ENCODE results near the gene CERT1. TPM values are rescaled to one million over a fixed set of nuclear protein-coding genes. Genes with fewer than 3 reads are reported as not detected.
"Not testable (repeated sequence)": the region's sequence is repeated elsewhere in the genome, so short reads cannot be mapped to it uniquely, and the experiment has no call there.

The CERT1 gene
- total and polyA plus RNA-seq, 9 of the 15 experiments (the other 6 are each of a cell fraction or from before 2014, with no cell fraction given) = 3.4 to 24.7 (median 9.8) TPM

DNA sequence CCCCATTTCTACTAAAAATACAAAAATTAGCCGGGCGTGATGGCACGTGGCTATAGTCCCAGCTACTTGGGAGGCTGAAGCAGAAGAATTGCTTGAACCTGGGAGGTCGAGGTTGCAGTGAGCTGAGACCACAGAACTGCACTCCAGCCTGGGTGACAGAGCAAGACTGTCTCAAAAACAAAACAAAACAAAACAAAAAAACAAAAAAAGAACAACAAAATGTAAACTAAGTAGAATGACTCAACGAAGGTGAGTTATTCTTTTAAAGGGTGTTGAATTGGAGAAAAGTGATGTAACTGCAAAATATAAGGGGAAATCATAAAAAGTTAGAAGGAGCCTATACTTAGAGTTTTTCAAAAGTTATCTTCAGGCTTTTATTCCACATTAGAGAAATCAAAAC lies 6.3 kb downstream of the CERT1 start:
- Histone ChIP-seq H3K79me2 (ENCODE audit: control insufficient read depth, insufficient read depth, low read length) (peaks cover 51% of the 10 kb centered on the region), H3K36me3 (ENCODE audit: control insufficient read depth, insufficient read depth, low read length) (peaks cover 12% of the 10 kb centered on the region)
- in situ Hi-C loops (cut with MboI); CTCF ChIA-PET (ENCODE audit: low intra/inter-chr PET ratio); H2AFZ ChIP-seq (ENCODE audit: low read depth, low read length); FAIRE-seq; H3K9ac ChIP-seq (ENCODE audit: insufficient read depth in 1 of 2, low read depth in 2 of 2, low read length in 2 of 2); ATAC-seq; POLR2A ChIA-PET; H3K27ac ChIP-seq (ENCODE audit: extremely low read depth, low read depth, low read length); DNase-seq (ENCODE audit: extremely low read depth in 1 of 4, low spot score in 3 of 4); H3K4me3 ChIP-seq; H4K20me1 ChIP-seq (replicated peaks; ENCODE audit: control insufficient read depth, insufficient read depth, low read length); BruUV-seq (replicated peaks); intact Hi-C loops (cut with micrococcal nuclease); H3K4me1 ChIP-seq (replicated peaks in 1 of 2; ENCODE audit: control insufficient read depth in 2 of 2, insufficient read depth in 2 of 2, low read length in 2 of 2); H3K9me1 ChIP-seq (ENCODE audit: control insufficient read depth, insufficient read depth, low read length); H3K4me2 ChIP-seq (ENCODE audit: insufficient read depth, low read length); H3K9me3 ChIP-seq (replicated peaks; ENCODE audit: control insufficient read depth, insufficient read depth, low read depth, low read length); H3K27me3 ChIP-seq (ENCODE audit: control insufficient read depth in 2 of 2, insufficient read depth in 2 of 2, low read length in 2 of 2): not testable (repeated sequence)
- WGBS (ENCODE audit: insufficient coverage, low coverage, missing lambda C conversion rate) = 72% methylated on average over 5 of the region's 5 CpGs
- peak; percentile 50 for TF ChIP-seq ZNF316 (IDR thresholded peaks at IDR 0.05)
- peak; percentile 47 for TF ChIP-seq ARHGAP35 (IDR thresholded peaks at IDR 0.05; ENCODE audit: partially characterized antibody)

DNA sequence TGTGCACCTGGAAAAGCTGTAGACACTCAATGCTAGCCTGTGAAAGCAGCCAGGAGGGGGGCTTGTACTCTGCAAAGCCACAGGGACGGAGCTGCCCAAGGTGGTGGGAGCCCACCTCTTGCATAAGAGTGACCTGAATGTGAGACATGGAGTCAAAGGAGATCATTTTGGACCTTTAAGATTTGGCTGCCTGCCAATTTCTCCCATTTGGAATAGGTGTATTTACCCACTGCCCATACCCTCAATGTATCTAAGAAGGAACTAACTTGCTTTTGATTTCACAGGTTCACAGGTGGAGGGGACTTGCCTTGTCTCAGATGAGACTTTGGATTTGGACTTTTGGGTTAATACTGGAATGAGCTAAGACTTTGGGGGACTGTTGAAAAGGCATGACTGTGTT lies 12.6 kb downstream of the CERT1 start:
- 82% methylated on average over 1 of the region's 1 CpG for WGBS (ENCODE audit: insufficient coverage, low coverage, missing lambda C conversion rate)
- H3K9me3 ChIP-seq (replicated peaks; ENCODE audit: control insufficient read depth, insufficient read depth, low read depth, low read length); H2AFZ ChIP-seq (ENCODE audit: low read depth, low read length); H3K27ac ChIP-seq (ENCODE audit: extremely low read depth, low read depth, low read length); in situ Hi-C loops (cut with MboI); H3K9ac ChIP-seq (ENCODE audit: insufficient read depth in 1 of 2, low read depth in 2 of 2, low read length in 2 of 2); H3K4me2 ChIP-seq (ENCODE audit: insufficient read depth, low read length); H3K9me1 ChIP-seq (ENCODE audit: control insufficient read depth, insufficient read depth, low read length); BruUV-seq (replicated peaks); ATAC-seq; FAIRE-seq; intact Hi-C loops (cut with micrococcal nuclease); H3K4me3 ChIP-seq; H4K20me1 ChIP-seq (replicated peaks; ENCODE audit: control insufficient read depth, insufficient read depth, low read length); CTCF ChIA-PET (ENCODE audit: low intra/inter-chr PET ratio); H3K79me2 ChIP-seq (ENCODE audit: control insufficient read depth, insufficient read depth, low read length); H3K27me3 ChIP-seq (ENCODE audit: control insufficient read depth in 2 of 2, insufficient read depth in 2 of 2, low read length in 2 of 2); DNase-seq (ENCODE audit: extremely low read depth in 1 of 4, low spot score in 3 of 4); H3K4me1 ChIP-seq (replicated peaks in 1 of 2; ENCODE audit: control insufficient read depth in 2 of 2, insufficient read depth in 2 of 2, low read length in 2 of 2): not testable (repeated sequence)
- TF ChIP-seq NFIX (CRISPR knock-in tag; IDR thresholded peaks at IDR 0.05; ENCODE audit: low read depth) (peak; percentile 92), SMAD1 (IDR thresholded peaks at IDR 0.05; ENCODE audit: low read depth, low read length, partially characterized antibody) (peak; percentile 22), NFIC (IDR thresholded peaks at IDR 0.05) (peak; percentile 97)
- POLR2A ChIA-PET = interaction anchor here (0.6 to 1.0 kb wide), 4 partner anchors 11 to 113 kb away, joined by 3 to 5 read pairs (median 4); no protein-coding TSS in a partner anchor
- peaks cover 19% of the 10 kb centered on the region for H3K36me3 ChIP-seq (ENCODE audit: control insufficient read depth, insufficient read depth, low read length)
